ENCODE data around the gene SRM. TPM values are rescaled to one million over a fixed set of nuclear protein-coding genes. Genes with fewer than 3 reads are reported as not detected.
A peak's percentile ranks its signal among the peaks of the same experiment; 100 is the strongest.
"Not testable (repeated sequence)": the region's sequence is repeated elsewhere in the genome, so short reads cannot be mapped to it uniquely, and the experiment has no call there.

SRM gene
- polyA plus RNA-seq, 1 experiment = 75.2 TPM

- ChIA-PET POLR2A (no interaction called here), CTCF (interaction anchor here (1.8 kb wide), 1 partner anchor 63 kb away, joined by 10 read pairs; no protein-coding TSS in a partner anchor)
- Histone ChIP-seq H3K27me3 (ENCODE audit: control insufficient read depth, insufficient read depth, low read length) (no peaks in the 10 kb centered on the region), H3K36me3 (ENCODE audit: control insufficient read depth, insufficient read depth, low read length) (peaks cover 5% of the 10 kb centered on the region; the same call in 1 of the 2 replicates), H3K4me3 (ENCODE audit: low read depth, low read length) (peak overlapping the region; percentile 99)
- no peak for DNase-seq (ENCODE audit: low read depth)
- TF ChIP-seq CTCF (IDR thresholded peaks at IDR 0.05; ENCODE audit: insufficient read depth, low read depth, low read length) = no peak
These were observed 40.3 kb upstream of the SRM start for GRCh38 chr1:11100149-11100493.

- no peak for DNase-seq (ENCODE audit: low read depth)
- CTCF ChIA-PET = interaction anchor here (0.6 to 1.8 kb wide), 4 partner anchors 10 to 88 kb away, joined by 3 to 10 read pairs (median 6); no protein-coding TSS in a partner anchor
- TF ChIP-seq CTCF (IDR thresholded peaks at IDR 0.05; ENCODE audit: insufficient read depth, low read depth, low read length) = no peak
- peak within 1 kb of the TSS; percentile 99 for H3K4me3 ChIP-seq (ENCODE audit: low read depth, low read length)
- POLR2A ChIA-PET = interaction anchor here (0.5 kb wide), 1 partner anchor 37 kb away, joined by 11 read pairs; no protein-coding TSS in a partner anchor
- no peaks in the 10 kb centered on the region for H3K27me3 ChIP-seq (ENCODE audit: control insufficient read depth, insufficient read depth, low read length)
- H3K36me3 ChIP-seq (ENCODE audit: control insufficient read depth, insufficient read depth, low read length) = peaks cover 5% of the 10 kb centered on the region
These were observed 39.7 kb upstream of the SRM start, which contains the start of gene EXOSC10 for GRCh38 chr1:11099310-11100148. EXOSC10 (minus strand) TSS chr1:11099869; CDS start chr1:11099831, 38 bp downstream.

GRCh38 chr1:11098931-11099309, 39.1 kb upstream of the SRM start:
- Histone ChIP-seq H3K36me3 (ENCODE audit: control insufficient read depth, insufficient read depth, low read length) (peaks cover 5% of the 10 kb centered on the region), H3K4me3 (ENCODE audit: low read depth, low read length) (peak overlapping the region; percentile 99), H3K27me3 (ENCODE audit: control insufficient read depth, insufficient read depth, low read length) (no peaks in the 10 kb centered on the region)
- CTCF ChIA-PET = interaction anchor here (0.6 to 1.8 kb wide), 5 partner anchors 10 to 89 kb away, joined by 3 to 10 read pairs (median 4); no protein-coding TSS in a partner anchor
- DNase-seq (ENCODE audit: low read depth) = no peak
- no peak for TF ChIP-seq CTCF (IDR thresholded peaks at IDR 0.05; ENCODE audit: insufficient read depth, low read depth, low read length)
- POLR2A ChIA-PET = interaction anchor here (0.5 to 0.6 kb wide), 2 partner anchors 36 to 777 kb away, joined by 8 to 11 read pairs; no protein-coding TSS in a partner anchor

- peaks cover 25% of the 10 kb centered on the region for H3K36me3 ChIP-seq (ENCODE audit: control insufficient read depth, insufficient read depth, low read length)
- POLR2A ChIA-PET = not testable (repeated sequence)
These were observed 24.0 kb upstream of the SRM start for GRCh38 chr1:11083784-11084183.

GRCh38 chr1:11080931-11081330, 21.1 kb upstream of the SRM start:
- POLR2A ChIA-PET = no interaction called here
- Histone ChIP-seq H3K4me3 (ENCODE audit: low read depth, low read length) (no peak overlapping the region), H3K27me3 (ENCODE audit: control insufficient read depth, insufficient read depth, low read length) (no peaks in the 10 kb centered on the region), H3K36me3 (ENCODE audit: control insufficient read depth, insufficient read depth, low read length) (peaks cover 31% of the 10 kb centered on the region)
- no peak for TF ChIP-seq CTCF (IDR thresholded peaks at IDR 0.05; ENCODE audit: insufficient read depth, low read depth, low read length)
- CTCF ChIA-PET = no interaction called here
- DNase-seq (ENCODE audit: low read depth) = no peak

More at GRCh38 chr1:11083784-11084183, 24.0 kb upstream of the SRM start:
- DNase-seq (ENCODE audit: low read depth); CTCF ChIA-PET; H3K27me3 ChIP-seq (ENCODE audit: control insufficient read depth, insufficient read depth, low read length); H3K4me3 ChIP-seq (ENCODE audit: low read depth, low read length): not testable (repeated sequence)

Data from BJ (cell line).